Ishikawa (cell line): Measurements from ENCODE around the gene ANP32B.
A peak's percentile ranks its signal among the peaks of the same experiment; 100 is the strongest.

Source experiments
- CEBPB ChIP-seq: IDR thresholded peaks from 2 replicates; pipeline ENCODE4 v1.6.1; 2012
- CREB1 ChIP-seq: IDR thresholded peaks from 2 replicates; pipeline ENCODE4 v1.6.1; 2012; ENCODE audit warnings: low read depth
- EGR1 ChIP-seq: IDR thresholded peaks from 2 replicates; pipeline ENCODE4 v1.6.1; 2012
- EP300 ChIP-seq: IDR thresholded peaks from 2 replicates; pipeline ENCODE4 v1.6.1; 2012; ENCODE audit warnings: borderline replicate concordance
- FOXM1 ChIP-seq: IDR thresholded peaks from 2 replicates; pipeline ENCODE4 v1.6.1; 2012; ENCODE audit warnings: low read depth, borderline replicate concordance
- NFIC ChIP-seq: IDR thresholded peaks from 2 replicates; pipeline ENCODE4 v1.6.1; 2012
- RAD21 ChIP-seq: IDR thresholded peaks from 2 replicates; pipeline ENCODE4 v1.6.1; 2012; ENCODE audit warnings: low read depth
- TAF1 ChIP-seq: IDR thresholded peaks from 2 replicates; pipeline ENCODE4 v1.6.1; 2012; ENCODE audit warnings: low read depth, mild to moderate bottlenecking
- TCF12 ChIP-seq: IDR thresholded peaks from 2 replicates; pipeline ENCODE4 v1.6.1; 2012; ENCODE audit warnings: low read depth
- TEAD4 ChIP-seq: IDR thresholded peaks from 2 replicates; pipeline ENCODE4 v1.6.1; 2012
- YY1 ChIP-seq: IDR thresholded peaks from 2 replicates; pipeline ENCODE4 v1.6.1; 2012; ENCODE audit warnings: low read depth
- ZBTB7A ChIP-seq: IDR thresholded peaks from 2 replicates; pipeline ENCODE4 v1.6.1; 2012; ENCODE audit warnings: low read depth
- TF ChIP-seq, protein P1 (sequence below): IDR thresholded peaks from 2 replicates; pipeline ENCODE4 v1.6.1; 2012
- TF ChIP-seq, protein P2 (sequence below): IDR thresholded peaks from 2 replicates; pipeline ENCODE4 v1.6.1; 2012
- TF ChIP-seq, protein P3 (sequence below): IDR thresholded peaks from 2 replicates; pipeline ENCODE4 v1.6.1; 2012; ENCODE audit warnings: low read depth, mild to moderate bottlenecking

The ANP32B gene

DNA sequence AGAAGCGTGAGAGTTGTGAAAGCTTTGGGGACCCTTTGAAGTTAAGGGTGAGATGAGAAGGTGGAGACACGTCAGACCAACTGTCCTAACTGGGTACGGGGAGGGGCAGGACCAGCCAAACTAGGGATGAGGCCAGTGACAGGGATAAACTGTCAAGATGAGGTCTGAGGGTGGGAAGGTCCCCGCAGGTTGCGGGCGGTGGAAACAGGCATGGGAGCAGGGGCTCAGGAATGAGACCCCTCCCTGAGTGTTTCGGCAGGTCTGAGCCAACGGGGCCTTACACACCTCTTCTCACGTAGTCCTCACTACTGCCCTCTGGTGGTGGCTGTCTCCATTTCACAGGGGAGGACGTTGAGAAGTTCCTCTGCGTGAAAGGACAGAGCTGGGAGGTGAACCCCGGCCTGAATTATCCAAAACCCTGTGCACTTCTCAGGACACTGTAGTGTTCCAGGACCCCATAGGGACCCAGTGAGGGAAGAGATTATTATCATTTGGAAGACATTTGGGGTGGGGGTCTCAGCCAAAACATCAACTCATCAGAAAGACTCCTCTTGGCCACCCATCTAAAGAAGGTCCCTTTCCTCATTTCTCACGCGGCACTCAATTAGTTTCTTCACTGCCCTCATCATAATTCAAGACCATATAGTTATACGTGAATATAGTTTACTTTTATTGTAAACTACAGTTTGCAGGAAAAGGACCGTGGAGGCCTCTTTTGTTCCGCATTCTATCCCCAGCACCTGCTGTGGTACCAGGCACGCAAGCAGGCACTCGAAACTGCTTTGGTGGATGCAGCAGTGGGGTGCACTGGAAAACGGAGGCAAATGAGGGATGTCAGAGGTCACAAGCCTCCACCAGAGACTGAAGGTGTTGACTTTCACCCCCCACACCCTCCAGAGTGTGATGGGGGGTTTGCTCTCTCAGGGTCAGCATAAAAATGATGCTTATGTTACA, 51.7 kb downstream of the ANP32B start:
- TF ChIP-seq RAD21 (peak; percentile 47), FOXM1 (no peak)

DNA sequence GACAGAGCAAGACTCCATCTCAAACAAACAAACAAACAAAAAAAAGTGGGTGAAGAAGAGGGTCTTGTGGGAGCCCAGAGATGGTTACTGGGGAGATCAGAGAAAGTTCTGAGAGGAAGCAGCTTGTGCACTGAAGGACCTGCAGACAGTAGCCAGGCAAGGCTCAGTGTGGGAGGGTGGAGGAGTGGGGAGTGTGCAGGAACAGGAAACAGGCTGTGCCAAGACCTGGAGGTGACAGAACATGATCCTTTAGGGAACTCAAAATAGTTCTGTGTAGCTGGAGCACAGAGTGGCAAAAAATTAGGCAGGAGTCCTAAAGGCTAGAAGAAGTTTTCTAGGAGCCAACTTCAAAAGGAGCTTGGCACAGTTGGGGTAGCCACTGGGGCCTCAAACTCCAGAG, 54.2 kb downstream of the ANP32B start:
- peak; percentile 27; the same call in 1 of the 2 replicates for TF ChIP-seq NFIC
- no peak for TF ChIP-seq YY1

DNA sequence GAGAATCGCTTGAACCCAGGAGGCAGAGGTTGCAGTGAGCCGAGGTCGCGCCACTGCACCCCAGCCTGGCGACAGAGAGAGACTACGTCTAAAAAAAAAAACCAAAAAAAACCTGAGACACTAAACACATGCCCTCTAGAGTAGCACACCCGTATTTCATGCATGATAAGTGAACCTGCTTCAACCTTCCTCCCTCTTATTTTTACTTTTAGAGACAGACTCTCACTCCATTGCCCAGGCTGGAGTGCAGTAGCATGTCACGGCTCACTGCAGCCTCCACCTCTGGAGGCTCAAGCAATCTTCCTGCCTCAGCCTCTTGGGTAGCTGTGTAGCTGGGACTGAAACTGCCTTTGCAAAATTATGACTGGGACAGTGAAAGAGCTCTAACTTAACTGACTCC, 55.8 kb downstream of the ANP32B start:
- TF ChIP-seq EP300: no peak
- TF ChIP-seq YY1: no peak
- TF ChIP-seq, protein P1, sequence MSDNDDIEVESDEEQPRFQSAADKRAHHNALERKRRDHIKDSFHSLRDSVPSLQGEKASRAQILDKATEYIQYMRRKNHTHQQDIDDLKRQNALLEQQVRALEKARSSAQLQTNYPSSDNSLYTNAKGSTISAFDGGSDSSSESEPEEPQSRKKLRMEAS: no peak
- TF ChIP-seq EGR1: no peak
- no peak for TF ChIP-seq TCF12
- no peak for TF ChIP-seq RAD21
- no peak for TF ChIP-seq NFIC
- no peak for TF ChIP-seq CEBPB
- TF ChIP-seq FOXM1: no peak
- no peak for TF ChIP-seq CREB1
- TF ChIP-seq, protein P2, sequence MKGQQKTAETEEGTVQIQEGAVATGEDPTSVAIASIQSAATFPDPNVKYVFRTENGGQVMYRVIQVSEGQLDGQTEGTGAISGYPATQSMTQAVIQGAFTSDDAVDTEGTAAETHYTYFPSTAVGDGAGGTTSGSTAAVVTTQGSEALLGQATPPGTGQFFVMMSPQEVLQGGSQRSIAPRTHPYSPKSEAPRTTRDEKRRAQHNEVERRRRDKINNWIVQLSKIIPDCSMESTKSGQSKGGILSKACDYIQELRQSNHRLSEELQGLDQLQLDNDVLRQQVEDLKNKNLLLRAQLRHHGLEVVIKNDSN: no peak
- TF ChIP-seq TAF1: no peak
- no peak for TF ChIP-seq ZBTB7A
- TF ChIP-seq, protein P3, sequence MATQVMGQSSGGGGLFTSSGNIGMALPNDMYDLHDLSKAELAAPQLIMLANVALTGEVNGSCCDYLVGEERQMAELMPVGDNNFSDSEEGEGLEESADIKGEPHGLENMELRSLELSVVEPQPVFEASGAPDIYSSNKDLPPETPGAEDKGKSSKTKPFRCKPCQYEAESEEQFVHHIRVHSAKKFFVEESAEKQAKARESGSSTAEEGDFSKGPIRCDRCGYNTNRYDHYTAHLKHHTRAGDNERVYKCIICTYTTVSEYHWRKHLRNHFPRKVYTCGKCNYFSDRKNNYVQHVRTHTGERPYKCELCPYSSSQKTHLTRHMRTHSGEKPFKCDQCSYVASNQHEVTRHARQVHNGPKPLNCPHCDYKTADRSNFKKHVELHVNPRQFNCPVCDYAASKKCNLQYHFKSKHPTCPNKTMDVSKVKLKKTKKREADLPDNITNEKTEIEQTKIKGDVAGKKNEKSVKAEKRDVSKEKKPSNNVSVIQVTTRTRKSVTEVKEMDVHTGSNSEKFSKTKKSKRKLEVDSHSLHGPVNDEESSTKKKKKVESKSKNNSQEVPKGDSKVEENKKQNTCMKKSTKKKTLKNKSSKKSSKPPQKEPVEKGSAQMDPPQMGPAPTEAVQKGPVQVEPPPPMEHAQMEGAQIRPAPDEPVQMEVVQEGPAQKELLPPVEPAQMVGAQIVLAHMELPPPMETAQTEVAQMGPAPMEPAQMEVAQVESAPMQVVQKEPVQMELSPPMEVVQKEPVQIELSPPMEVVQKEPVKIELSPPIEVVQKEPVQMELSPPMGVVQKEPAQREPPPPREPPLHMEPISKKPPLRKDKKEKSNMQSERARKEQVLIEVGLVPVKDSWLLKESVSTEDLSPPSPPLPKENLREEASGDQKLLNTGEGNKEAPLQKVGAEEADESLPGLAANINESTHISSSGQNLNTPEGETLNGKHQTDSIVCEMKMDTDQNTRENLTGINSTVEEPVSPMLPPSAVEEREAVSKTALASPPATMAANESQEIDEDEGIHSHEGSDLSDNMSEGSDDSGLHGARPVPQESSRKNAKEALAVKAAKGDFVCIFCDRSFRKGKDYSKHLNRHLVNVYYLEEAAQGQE: no peak

DNA sequence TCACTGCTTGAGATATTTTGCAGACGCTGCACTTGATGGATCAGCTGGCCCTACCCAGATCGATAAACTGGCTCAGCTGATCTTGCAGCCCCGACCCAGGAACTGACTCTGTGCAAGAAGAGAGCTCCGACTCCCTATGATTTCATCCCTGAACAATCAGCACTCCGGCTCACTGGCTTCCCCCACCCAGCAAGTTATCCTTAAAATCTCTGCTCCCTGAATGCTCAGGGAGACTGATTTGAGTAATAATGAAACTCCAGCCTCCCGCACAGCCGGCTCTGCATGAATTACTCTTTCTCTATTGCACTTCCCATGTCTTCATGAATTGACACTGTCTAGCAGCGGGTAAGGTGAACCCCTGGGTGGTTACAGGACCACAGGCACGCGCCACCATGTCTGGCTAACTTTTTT, 56.5 kb downstream of the ANP32B start:
- TF ChIP-seq, protein P2: no peak
- no peak for TF ChIP-seq EGR1
- TF ChIP-seq CREB1: no peak
- no peak for TF ChIP-seq TAF1
- no peak for TF ChIP-seq RAD21
- TF ChIP-seq TEAD4: no peak
- TF ChIP-seq, protein P1: no peak
- TF ChIP-seq FOXM1: no peak
- no peak for TF ChIP-seq EP300
- TF ChIP-seq, protein P3: no peak
- TF ChIP-seq TCF12: no peak
- no peak for TF ChIP-seq YY1
- TF ChIP-seq CEBPB: no peak
- TF ChIP-seq ZBTB7A: no peak
- no peak for TF ChIP-seq NFIC

DNA sequence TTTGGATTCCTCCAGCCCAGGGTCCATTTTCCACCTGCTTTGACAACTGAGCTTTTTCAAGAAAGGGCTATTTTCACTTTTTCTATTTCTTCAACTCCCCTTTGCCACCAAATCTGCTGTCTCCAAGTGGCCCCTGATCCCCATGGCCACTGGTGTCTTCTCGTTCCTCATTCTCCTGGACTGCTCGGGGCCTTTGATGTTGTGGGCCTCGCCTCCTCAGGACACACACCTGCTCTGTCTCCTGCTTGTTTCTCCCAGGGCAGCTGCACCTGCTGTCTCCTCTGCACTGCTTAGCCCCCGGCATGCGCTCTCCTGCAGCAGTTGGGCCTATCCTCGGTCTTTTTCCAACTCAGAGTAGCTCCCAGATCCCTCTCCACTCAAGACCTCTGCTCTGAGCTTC, 57.1 kb downstream of the ANP32B start:
- TF ChIP-seq YY1 (no peak), CEBPB (no peak), FOXM1 (no peak), TCF12 (no peak), CREB1 (no peak), EP300 (no peak), ZBTB7A (no peak), RAD21 (no peak), TAF1 (no peak), NFIC (no peak), TEAD4 (no peak)
- TF ChIP-seq, protein P2: no peak
- TF ChIP-seq, protein P1: no peak
